Endothelial cell (in vitro differentiated cells): ENCODE results near the gene SLA2. TPM values are rescaled to one million over a fixed set of nuclear protein-coding genes. Genes with fewer than 3 reads are reported as not detected.
A peak's percentile ranks its signal among the peaks of the same experiment; 100 is the strongest.

Experiments used
- DNase-seq: peaks from one replicate; pipeline ENCODE4 v3.0.0; 2021; ENCODE audit warnings: low spot score
- H3K27ac Mint-ChIP-seq: one replicate; pipeline ENCODE4 v1.8.0; 2021; ENCODE audit warnings: mixed read lengths, inconsistent platforms; ENCODE audit not compliant: unreplicated experiment
- H3K27me3 Mint-ChIP-seq: one replicate; pipeline ENCODE4 v1.8.0; 2021; ENCODE audit warnings: mild to moderate bottlenecking, moderate library complexity, mixed read lengths, inconsistent platforms; ENCODE audit not compliant: unreplicated experiment
- H3K36me3 Mint-ChIP-seq: one replicate; pipeline ENCODE4 v1.8.0; 2021; ENCODE audit warnings: mild to moderate bottlenecking, low read depth, mixed read lengths, inconsistent platforms; ENCODE audit not compliant: unreplicated experiment
- H3K4me1 Mint-ChIP-seq: one replicate; pipeline ENCODE4 v1.8.0; 2021; ENCODE audit warnings: mild to moderate bottlenecking, mixed read lengths, inconsistent platforms; ENCODE audit not compliant: unreplicated experiment
- H3K4me3 Mint-ChIP-seq: one replicate; pipeline ENCODE4 v1.8.0; 2021; ENCODE audit warnings: mild to moderate bottlenecking, mixed read lengths, inconsistent platforms; ENCODE audit not compliant: unreplicated experiment
- H3K9me3 Mint-ChIP-seq: one replicate; pipeline ENCODE4 v1.8.0; 2021; ENCODE audit warnings: mixed read lengths, inconsistent platforms; ENCODE audit not compliant: unreplicated experiment
- CTCF ChIP-seq: fragments of 200-600 bp; sonication (generic); IDR thresholded peaks from one replicate; pipeline ENCODE4 v1.5.0; 2021; ENCODE audit warnings: antibody characterized with exemption; ENCODE audit not compliant: unreplicated experiment
- total RNA-seq: library from RNA; stranded (reverse); fragmentation: NEBNext Ultra II Directional; extraction: Animal tissue kit (Norgen Biotek cat#: 25700); gene quantifications from one replicate; pipeline ENCODE4 v1.2.1, GENCODE V29; 2021; ENCODE audit not compliant: unreplicated experiment

SLA2 gene
- total RNA-seq, 1 donor from 2014 or later: not detected

GRCh38 chr20:36587388-36588070, 58.5 kb downstream of the SLA2 start:
- H3K4me1 Mint-ChIP-seq: peaks cover 11% of the 10 kb centered on the region
- DNase-seq: no peak
- TF ChIP-seq CTCF: no peak
- H3K27ac Mint-ChIP-seq: no peak overlapping the region
- peaks cover 20% of the 10 kb centered on the region for H3K36me3 Mint-ChIP-seq
- H3K27me3 Mint-ChIP-seq: peaks cover 1% of the 10 kb centered on the region
- peak overlapping the region; percentile 31 for H3K4me3 Mint-ChIP-seq
- no peaks in the 10 kb centered on the region for H3K9me3 Mint-ChIP-seq

DNA sequence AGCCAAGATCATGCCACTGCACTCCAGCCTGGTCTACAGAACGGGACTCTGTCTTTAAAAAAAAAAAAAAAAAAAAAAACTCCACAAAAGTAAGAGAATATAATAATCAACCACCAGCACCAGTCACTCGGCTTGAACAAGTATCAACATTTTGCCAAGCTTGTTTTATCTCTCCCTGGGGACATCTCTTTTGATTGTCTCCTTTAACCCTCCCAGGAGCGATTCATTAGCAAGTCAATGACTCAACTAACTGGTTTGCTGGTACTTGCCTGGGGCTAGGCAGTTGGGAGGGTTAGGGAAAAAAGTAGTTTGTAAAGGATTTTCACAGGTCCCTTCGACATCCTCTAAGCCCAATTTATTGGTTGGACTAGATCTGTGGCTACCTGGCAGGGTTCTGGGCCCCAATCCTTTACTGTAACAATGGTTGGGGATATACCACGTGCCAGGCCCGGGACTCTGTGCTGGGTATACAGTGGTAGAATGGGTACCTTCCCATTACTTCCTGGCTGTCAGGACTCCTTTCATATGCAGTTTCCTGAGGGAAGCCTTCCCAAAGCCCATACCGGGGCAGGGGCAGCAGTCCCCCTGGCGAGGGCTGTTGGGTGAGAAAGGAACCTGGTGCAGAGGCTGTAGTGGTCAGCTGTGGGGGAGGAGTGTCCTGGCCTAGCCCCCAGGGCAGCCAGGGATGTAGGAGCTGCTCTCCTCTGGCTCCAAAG, 60.4 kb downstream of the SLA2 start:
- no peak for TF ChIP-seq CTCF
- Mint-ChIP-seq H3K27me3 (peaks cover 1% of the 10 kb centered on the region), H3K9me3 (no peaks in the 10 kb centered on the region), H3K4me1 (no peaks in the 10 kb centered on the region), H3K36me3 (peaks cover 9% of the 10 kb centered on the region), H3K4me3 (peak overlapping the region; percentile 37), H3K27ac (no peak overlapping the region)
- no peak for DNase-seq

DNA sequence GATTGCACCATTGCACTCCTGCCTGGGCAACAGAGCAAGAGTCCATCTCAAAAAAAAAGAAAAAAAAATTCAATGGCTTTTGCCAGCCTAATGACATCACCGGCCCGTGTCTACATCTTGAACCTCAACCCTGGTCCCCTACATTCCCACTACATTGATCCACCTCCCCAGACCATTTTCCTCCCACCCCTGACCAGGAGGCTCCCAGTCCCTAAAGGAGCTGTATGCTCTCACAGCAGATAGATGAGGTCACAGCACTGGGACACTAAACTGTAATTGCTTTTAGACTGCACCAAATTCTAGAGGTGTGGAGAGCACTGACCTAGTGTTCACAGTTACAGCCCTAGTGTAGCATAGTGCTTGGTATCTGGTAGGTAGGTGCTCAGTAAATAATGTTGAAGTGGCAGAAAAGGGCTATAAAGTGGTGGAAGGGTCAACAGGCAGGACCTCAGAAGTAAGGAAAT, 61.9 kb downstream of the SLA2 start:
- Mint-ChIP-seq H3K4me3 (peak overlapping the region; percentile 29), H3K36me3 (peaks cover 19% of the 10 kb centered on the region), H3K27ac (no peak overlapping the region), H3K4me1 (no peaks in the 10 kb centered on the region), H3K9me3 (no peaks in the 10 kb centered on the region), H3K27me3 (peaks cover 3% of the 10 kb centered on the region)
- DNase-seq: no peak
- TF ChIP-seq CTCF: no peak

DNA sequence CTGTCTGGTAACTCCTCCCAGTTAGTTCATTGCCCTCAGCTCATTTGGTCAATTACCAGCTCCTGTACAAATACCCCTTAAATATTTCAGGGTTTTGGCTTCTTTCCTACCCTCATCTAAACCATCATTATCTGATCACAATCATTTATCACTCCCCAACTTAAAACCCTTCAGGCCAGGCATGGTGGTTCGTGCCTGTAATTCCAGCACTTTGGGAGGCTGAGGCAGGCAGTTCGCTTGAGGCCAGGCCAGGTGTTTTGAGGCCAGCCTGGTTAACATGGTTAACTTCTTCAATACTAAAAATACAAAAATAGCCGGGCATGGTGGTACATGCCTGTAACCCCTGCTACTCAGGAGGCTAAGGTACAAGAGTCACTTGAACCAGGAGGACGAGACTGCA, 63.2 kb downstream of the SLA2 start:
- H3K27ac Mint-ChIP-seq: no peak overlapping the region
- peaks cover 19% of the 10 kb centered on the region for H3K36me3 Mint-ChIP-seq
- no peak for DNase-seq
- H3K4me1 Mint-ChIP-seq: no peaks in the 10 kb centered on the region
- TF ChIP-seq CTCF: no peak
- no peak overlapping the region for H3K4me3 Mint-ChIP-seq
- no peaks in the 10 kb centered on the region for H3K9me3 Mint-ChIP-seq
- H3K27me3 Mint-ChIP-seq: peaks cover 3% of the 10 kb centered on the region

GRCh38 chr20:36582322-36582721, 63.7 kb downstream of the SLA2 start:
- no peaks in the 10 kb centered on the region for H3K4me1 Mint-ChIP-seq
- H3K27me3 Mint-ChIP-seq: peaks cover 3% of the 10 kb centered on the region
- DNase-seq: no peak
- no peak overlapping the region for H3K4me3 Mint-ChIP-seq
- peaks cover 15% of the 10 kb centered on the region for H3K36me3 Mint-ChIP-seq
- no peak for TF ChIP-seq CTCF
- no peaks in the 10 kb centered on the region for H3K9me3 Mint-ChIP-seq
- H3K27ac Mint-ChIP-seq: no peak overlapping the region
